Brain microvascular endothelial cell (primary cell): ENCODE data around the gene SLC41A1.
"Not testable (repeated sequence)": the region's sequence is repeated elsewhere in the genome, so short reads cannot be mapped to it uniquely, and the experiment has no call there.

Experiments
- DNase-seq: peaks from one replicate; pipeline ENCODE4 v3.0.0-alpha.2; 2020
- H3K27ac ChIP-seq: fragments of 250-450 bp; sonication (Bioruptor Pico); 2 replicates; pipeline ENCODE4 v1.5.1; 2020; ENCODE audit warnings: mild to moderate bottlenecking, moderate library complexity
- H3K27me3 ChIP-seq: fragments of 250-450 bp; sonication (Bioruptor Pico); replicated peaks from 2 replicates; pipeline ENCODE4 v1.5.1; 2020; ENCODE audit warnings: mild to moderate bottlenecking
- H3K36me3 ChIP-seq: fragments of 250-450 bp; sonication (Bioruptor Pico); replicated peaks from 2 replicates; pipeline ENCODE4 v1.5.1; 2020; ENCODE audit warnings: mild to moderate bottlenecking
- H3K4me3 ChIP-seq: 2 replicates; pipeline ENCODE4 v1.5.1; 2011; ENCODE audit warnings: low read depth, mild to moderate bottlenecking, control low read depth, low read length, moderate library complexity
- CTCF ChIP-seq: IDR thresholded peaks from 2 replicates; pipeline ENCODE4 v1.5.1; 2011; ENCODE audit warnings: low read depth, mild to moderate bottlenecking, moderate library complexity, low read length, control low read depth, inconsistent platforms; ENCODE audit errors: missing control alignments
- in situ Hi-C: cut with HindIII; loops from 2 replicates; pipeline ENCODE4 v1.10.0; 2017; ENCODE audit warnings: low sequenced_read_pairs, low pct_ligation_motif_present

SLC41A1 gene

GRCh38 chr1:205826016-205826806 is 13.2 kb upstream of the SLC41A1 start:
- TF ChIP-seq CTCF: no peak
- in situ Hi-C loops: no loop called here
- peaks cover 31% of the 10 kb centered on the region for H3K27me3 ChIP-seq
- H3K4me3 ChIP-seq: no peak overlapping the region
- H3K36me3 ChIP-seq: no peaks in the 10 kb centered on the region
- H3K27ac ChIP-seq: no peak overlapping the region
- no peak for DNase-seq

GRCh38 chr1:205824180-205824579 is 11.2 kb upstream of the SLC41A1 start:
- TF ChIP-seq CTCF: no peak
- peaks cover 30% of the 10 kb centered on the region for H3K27me3 ChIP-seq
- no peak overlapping the region for H3K4me3 ChIP-seq
- no peak for DNase-seq
- in situ Hi-C loops: no loop called here
- H3K36me3 ChIP-seq: no peaks in the 10 kb centered on the region
- no peak overlapping the region for H3K27ac ChIP-seq

GRCh38 chr1:205823260-205823659 is 10.3 kb upstream of the SLC41A1 start:
- DNase-seq, H3K4me3 ChIP-seq, H3K27ac ChIP-seq, H3K36me3 ChIP-seq, in situ Hi-C loops: not testable (repeated sequence)
- peaks cover 24% of the 10 kb centered on the region for H3K27me3 ChIP-seq

GRCh38 chr1:205822397-205822796 is 9.4 kb upstream of the SLC41A1 start:
- no peak for DNase-seq
- no peak overlapping the region for H3K4me3 ChIP-seq
- in situ Hi-C loops: no loop called here
- TF ChIP-seq CTCF: no peak
- no peaks in the 10 kb centered on the region for H3K36me3 ChIP-seq
- no peak overlapping the region for H3K27ac ChIP-seq
- peaks cover 15% of the 10 kb centered on the region for H3K27me3 ChIP-seq

- H3K4me3 ChIP-seq: no peak overlapping the region
- no peak overlapping the region for H3K27ac ChIP-seq
- no peak for DNase-seq
- no peaks in the 10 kb centered on the region for H3K36me3 ChIP-seq
- in situ Hi-C loops: no loop called here
- no peak for TF ChIP-seq CTCF
- H3K27me3 ChIP-seq: no peaks in the 10 kb centered on the region
Measured at GRCh38 chr1:205817988-205818387, 5.0 kb upstream of the SLC41A1 start.

- no peak for TF ChIP-seq CTCF
- DNase-seq: no peak
- H3K36me3 ChIP-seq: no peaks in the 10 kb centered on the region
- no peaks in the 10 kb centered on the region for H3K27me3 ChIP-seq
- in situ Hi-C loops: no loop called here
- H3K4me3 ChIP-seq: no peak overlapping the region
- no peak overlapping the region for H3K27ac ChIP-seq
Measured at GRCh38 chr1:205817364-205817763, 4.4 kb upstream of the SLC41A1 start.
